Uterus (tissue), 2 donors: Measurements from ENCODE around the gene KCNK10.

Experiments
- POLR2A ChIP-seq, 2 donors: fragments of 450-650 bp; IDR thresholded peaks; one replicate each; pipeline ENCODE4 v1.6.1; 2016; ENCODE audit warnings: antibody characterized with exemption in 2 of 2, mild to moderate bottlenecking in 1 of 2, moderate library complexity in 1 of 2
- TF ChIP-seq, protein P1 (sequence below), 4 experiments: fragments of 200-600 bp in 2 of 4; fragments of 450-650 bp in 2 of 4; sonication (generic) in 2 of 4; IDR thresholded peaks; one replicate each; pipeline ENCODE4 v1.5.1; 2016 to 2019; ENCODE audit warnings: antibody characterized with exemption in 4 of 4, mild to moderate bottlenecking in 2 of 4, moderate library complexity in 1 of 4

DNA sequence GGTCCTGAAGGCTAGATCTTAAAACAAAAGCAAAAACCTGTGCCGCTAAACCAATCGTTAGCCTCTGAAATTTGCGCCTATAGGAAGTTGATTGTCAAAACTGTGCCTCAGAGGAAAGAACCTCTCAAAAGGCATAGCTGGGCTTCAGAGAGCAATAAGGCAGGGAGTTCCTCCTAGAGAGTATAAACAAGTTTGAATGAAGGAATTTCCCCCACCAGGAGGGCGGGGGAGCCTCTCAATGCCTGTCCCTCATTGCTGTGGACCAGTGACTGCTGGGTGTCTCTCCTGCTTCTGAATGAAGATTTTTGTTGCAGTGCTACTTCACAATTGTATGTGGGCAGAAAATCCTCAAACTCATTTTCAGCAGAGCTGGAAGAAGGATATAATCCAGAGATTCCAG is 88.6 kb downstream of the KCNK10 start:
- TF ChIP-seq, protein P1, sequence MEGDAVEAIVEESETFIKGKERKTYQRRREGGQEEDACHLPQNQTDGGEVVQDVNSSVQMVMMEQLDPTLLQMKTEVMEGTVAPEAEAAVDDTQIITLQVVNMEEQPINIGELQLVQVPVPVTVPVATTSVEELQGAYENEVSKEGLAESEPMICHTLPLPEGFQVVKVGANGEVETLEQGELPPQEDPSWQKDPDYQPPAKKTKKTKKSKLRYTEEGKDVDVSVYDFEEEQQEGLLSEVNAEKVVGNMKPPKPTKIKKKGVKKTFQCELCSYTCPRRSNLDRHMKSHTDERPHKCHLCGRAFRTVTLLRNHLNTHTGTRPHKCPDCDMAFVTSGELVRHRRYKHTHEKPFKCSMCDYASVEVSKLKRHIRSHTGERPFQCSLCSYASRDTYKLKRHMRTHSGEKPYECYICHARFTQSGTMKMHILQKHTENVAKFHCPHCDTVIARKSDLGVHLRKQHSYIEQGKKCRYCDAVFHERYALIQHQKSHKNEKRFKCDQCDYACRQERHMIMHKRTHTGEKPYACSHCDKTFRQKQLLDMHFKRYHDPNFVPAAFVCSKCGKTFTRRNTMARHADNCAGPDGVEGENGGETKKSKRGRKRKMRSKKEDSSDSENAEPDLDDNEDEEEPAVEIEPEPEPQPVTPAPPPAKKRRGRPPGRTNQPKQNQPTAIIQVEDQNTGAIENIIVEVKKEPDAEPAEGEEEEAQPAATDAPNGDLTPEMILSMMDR (IDR thresholded peaks at IDR 0.05) = no peak
- TF ChIP-seq POLR2A (IDR thresholded peaks at IDR 0.05) = no peak
